H9 (cell line): ENCODE measurements around the gene SRSF2. TPM values are rescaled to one million over a fixed set of nuclear protein-coding genes. Genes with fewer than 3 reads are reported as not detected.

Experiments
- DNase-seq: peaks from one replicate; pipeline ENCODE4 v3.0.0-alpha.2; 2017
- H2AFZ ChIP-seq: one replicate; pipeline ENCODE4 v1.6.1; 2013; ENCODE audit warnings: mild to moderate bottlenecking, low read length, control low read depth, moderate library complexity
- H2AK5ac ChIP-seq: 2 replicates; pipeline ENCODE4 v1.6.1; 2013; ENCODE audit warnings: low read length, control low read depth, mixed read lengths; ENCODE audit not compliant: insufficient read length
- H2BK120ac ChIP-seq: one replicate; pipeline ENCODE4 v1.6.1; 2013; ENCODE audit warnings: low read depth, mild to moderate bottlenecking, low read length, control low read depth, inconsistent platforms; ENCODE audit not compliant: poor library complexity, severe bottlenecking
- H2BK12ac ChIP-seq: 2 replicates; pipeline ENCODE4 v1.6.1; 2013; ENCODE audit warnings: low read length, control low read depth, mixed read lengths, low read depth; ENCODE audit not compliant: insufficient read length
- H2BK15ac ChIP-seq: 2 replicates; pipeline ENCODE4 v1.6.1; 2013; ENCODE audit warnings: low read depth, low read length, control low read depth
- H2BK20ac ChIP-seq: one replicate; pipeline ENCODE4 v1.6.1; 2013; ENCODE audit warnings: low read depth, mild to moderate bottlenecking, low read length, control low read depth, inconsistent platforms; ENCODE audit not compliant: poor library complexity, severe bottlenecking
- H2BK5ac ChIP-seq: 2 replicates; pipeline ENCODE4 v1.6.1; 2013; ENCODE audit warnings: low read length, control low read depth, mixed read lengths; ENCODE audit not compliant: insufficient read length
- H3K14ac ChIP-seq: 2 replicates; pipeline ENCODE4 v1.6.1; 2013; ENCODE audit warnings: low read length, control low read depth; ENCODE audit not compliant: insufficient read depth
- H3K18ac ChIP-seq: 2 replicates; pipeline ENCODE4 v1.6.1; 2013; ENCODE audit warnings: low read depth, mild to moderate bottlenecking, mixed read lengths, low read length, control low read depth; ENCODE audit not compliant: insufficient read length
- H3K23ac ChIP-seq: 2 replicates; pipeline ENCODE4 v1.6.1; 2013; ENCODE audit warnings: low read length, control low read depth, mixed read lengths, low read depth; ENCODE audit not compliant: insufficient read length
- H3K23me2 ChIP-seq: 2 replicates; pipeline ENCODE4 v1.6.1; 2013; ENCODE audit warnings: low read depth, mild to moderate bottlenecking, mixed read lengths, low read length, control low read depth; ENCODE audit not compliant: insufficient read length, poor library complexity, severe bottlenecking
- H3K27ac ChIP-seq: 2 replicates; pipeline ENCODE4 v1.5.1; 2013; ENCODE audit warnings: low read length, control low read depth, mixed read lengths, low read depth; ENCODE audit not compliant: insufficient read length
- H3K27me3 ChIP-seq: 2 replicates; pipeline ENCODE4 v1.6.1; 2013; ENCODE audit warnings: low read length, control low read depth, inconsistent platforms; ENCODE audit not compliant: insufficient read depth
- H3K4ac ChIP-seq: 2 replicates; pipeline ENCODE4 v1.6.1; 2013; ENCODE audit warnings: low read depth, mild to moderate bottlenecking, control low read depth, inconsistent platforms, low read length, moderate library complexity
- H3K4me1 ChIP-seq: 2 replicates; pipeline ENCODE4 v1.6.1; 2013; ENCODE audit warnings: low read length, control low read depth, inconsistent platforms; ENCODE audit not compliant: insufficient read depth
- H3K4me2 ChIP-seq: 2 replicates; pipeline ENCODE4 v1.6.1; 2013; ENCODE audit warnings: low read length, control low read depth, mixed read lengths; ENCODE audit not compliant: insufficient read length, insufficient read depth
- H3K56ac ChIP-seq: 2 replicates; pipeline ENCODE4 v1.6.1; 2013; ENCODE audit warnings: low read depth, mild to moderate bottlenecking, mixed read lengths, low read length, control low read depth; ENCODE audit not compliant: insufficient read length
- H3K79me1 ChIP-seq: 2 replicates; pipeline ENCODE4 v1.6.1; 2013; ENCODE audit warnings: low read depth, mild to moderate bottlenecking, moderate library complexity, low read length, control low read depth, inconsistent platforms; ENCODE audit not compliant: insufficient read depth, poor library complexity, severe bottlenecking
- H3K79me2 ChIP-seq: 2 replicates; pipeline ENCODE4 v1.6.1; 2013; ENCODE audit warnings: low read length, control low read depth, inconsistent platforms; ENCODE audit not compliant: insufficient read depth
- H3K9ac ChIP-seq: 2 replicates; pipeline ENCODE4 v1.6.1; 2013; ENCODE audit warnings: low read length, control low read depth, mixed read lengths; ENCODE audit not compliant: insufficient read length; ENCODE audit errors: extremely low read depth
- H3K9me3 ChIP-seq: one replicate; pipeline ENCODE4 v1.6.1; 2013; ENCODE audit warnings: low read depth, low read length, inconsistent platforms; ENCODE audit not compliant: control insufficient read depth
- H3T11ph ChIP-seq: one replicate; pipeline ENCODE4 v1.6.1; 2013; ENCODE audit warnings: mild to moderate bottlenecking, low read length, control low read depth, inconsistent platforms
- H4K20me1 ChIP-seq: one replicate; pipeline ENCODE4 v1.6.1; 2013; ENCODE audit not compliant: control insufficient read depth, insufficient read length, insufficient read depth
- H4K5ac ChIP-seq: 2 replicates; pipeline ENCODE4 v1.6.1; 2013; ENCODE audit warnings: low read depth, mild to moderate bottlenecking, mixed read lengths, low read length, control low read depth; ENCODE audit not compliant: insufficient read length
- H4K8ac ChIP-seq: replicated peaks from 2 replicates; pipeline ENCODE4 v1.6.1; 2013; ENCODE audit warnings: low read length, control low read depth, mixed read lengths, low read depth; ENCODE audit not compliant: insufficient read length
- H4K91ac ChIP-seq: 2 replicates; pipeline ENCODE4 v1.6.1; 2013; ENCODE audit warnings: low read depth, mild to moderate bottlenecking, moderate library complexity, mixed read lengths, low read length, control low read depth; ENCODE audit not compliant: insufficient read length
- H3K27ac Mint-ChIP-seq, 3 experiments: 2 replicates in 2 of 3; 3 replicates in 1 of 3; pipeline ENCODE4 v1.8.0; 2020 to 2021; ENCODE audit warnings: mixed read lengths in 3 of 3, mild to moderate bottlenecking in 1 of 3, moderate library complexity in 1 of 3
- H3K27me3 Mint-ChIP-seq: 2 replicates; pipeline ENCODE4 v1.8.0; 2021; ENCODE audit warnings: low read depth, mild to moderate bottlenecking, moderate library complexity, mixed read lengths
- H3K36me3 Mint-ChIP-seq, 3 experiments: 2 replicates in 2 of 3; 3 replicates in 1 of 3; pipeline ENCODE4 v1.8.0; 2020 to 2021; ENCODE audit warnings: low read depth in 3 of 3, mixed read lengths in 3 of 3; ENCODE audit not compliant: insufficient read depth in 1 of 3
- H3K4me1 Mint-ChIP-seq, 2 experiments: 2 replicates each; pipeline ENCODE4 v1.8.0; 2020; ENCODE audit warnings: mixed read lengths in 2 of 2
- H3K4me3 Mint-ChIP-seq, 2 experiments: 2 replicates in 1 of 2; 3 replicates in 1 of 2; pipeline ENCODE4 v1.8.0; 2020 to 2021; ENCODE audit warnings: mild to moderate bottlenecking in 2 of 2, mixed read lengths in 2 of 2, moderate library complexity in 1 of 2
- H3K9me3 Mint-ChIP-seq, 2 experiments: 2 replicates in 1 of 2; 3 replicates in 1 of 2; pipeline ENCODE4 v1.8.0; 2020; ENCODE audit warnings: mild to moderate bottlenecking in 2 of 2, mixed read lengths in 2 of 2, moderate library complexity in 1 of 2
- WGBS: extraction: QIAGEN DNeasy Blood & Tissue Kit; methylation state at CpG from one replicate; pipeline ENCODE4 v1.1.7; 2013; ENCODE audit warnings: missing lambda C conversion rate, low lambda C conversion rate, mixed read lengths; ENCODE audit not compliant: insufficient read length; ENCODE audit errors: extremely low coverage; 5-methylcytosine and 5-hydroxymethylcytosine counted together
- total RNA-seq: library from RNA; stranded (reverse); gene quantifications from 2 replicates; pipeline ENCODE4 v1.2.1, GENCODE V29; 2021
- TF ChIP-seq, protein P1 (sequence below): fragments of 200-600 bp; sonication (generic); conservative IDR thresholded peaks from 3 replicates; pipeline ENCODE4 v1.8.0; 2021; ENCODE audit warnings: antibody characterized with exemption, mild to moderate bottlenecking

SRSF2 gene
- total RNA-seq, 1 experiment from 2014 or later, result 578 TPM

DNA sequence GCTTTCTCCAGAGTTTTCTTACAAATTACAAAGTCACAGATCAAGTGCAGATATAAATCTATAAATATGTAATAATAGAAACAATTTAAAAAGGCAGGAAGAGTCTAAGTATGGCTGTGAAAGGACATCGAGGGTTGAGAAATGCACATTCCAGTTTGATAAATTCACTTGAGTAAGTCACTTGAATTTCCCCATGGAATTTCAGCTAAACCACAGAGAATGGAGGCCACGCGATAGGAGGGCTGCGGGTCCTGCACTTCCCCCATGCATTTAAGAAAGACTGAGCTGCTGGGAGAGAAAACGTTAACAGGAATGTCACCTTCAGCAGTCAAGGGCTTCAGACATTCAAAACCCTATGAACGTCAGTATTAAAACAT lies 20.3 kb downstream of the SRSF2 start:
- no peaks in the 10 kb centered on the region for H3K27me3 Mint-ChIP-seq
- H3K9ac ChIP-seq, result no peak overlapping the region
- H4K8ac ChIP-seq, result no peak overlapping the region
- H2BK20ac ChIP-seq, result no peak overlapping the region
- TF ChIP-seq, protein P1, sequence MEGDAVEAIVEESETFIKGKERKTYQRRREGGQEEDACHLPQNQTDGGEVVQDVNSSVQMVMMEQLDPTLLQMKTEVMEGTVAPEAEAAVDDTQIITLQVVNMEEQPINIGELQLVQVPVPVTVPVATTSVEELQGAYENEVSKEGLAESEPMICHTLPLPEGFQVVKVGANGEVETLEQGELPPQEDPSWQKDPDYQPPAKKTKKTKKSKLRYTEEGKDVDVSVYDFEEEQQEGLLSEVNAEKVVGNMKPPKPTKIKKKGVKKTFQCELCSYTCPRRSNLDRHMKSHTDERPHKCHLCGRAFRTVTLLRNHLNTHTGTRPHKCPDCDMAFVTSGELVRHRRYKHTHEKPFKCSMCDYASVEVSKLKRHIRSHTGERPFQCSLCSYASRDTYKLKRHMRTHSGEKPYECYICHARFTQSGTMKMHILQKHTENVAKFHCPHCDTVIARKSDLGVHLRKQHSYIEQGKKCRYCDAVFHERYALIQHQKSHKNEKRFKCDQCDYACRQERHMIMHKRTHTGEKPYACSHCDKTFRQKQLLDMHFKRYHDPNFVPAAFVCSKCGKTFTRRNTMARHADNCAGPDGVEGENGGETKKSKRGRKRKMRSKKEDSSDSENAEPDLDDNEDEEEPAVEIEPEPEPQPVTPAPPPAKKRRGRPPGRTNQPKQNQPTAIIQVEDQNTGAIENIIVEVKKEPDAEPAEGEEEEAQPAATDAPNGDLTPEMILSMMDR, result no peak
- peaks cover 0 to 3% of the 10 kb centered on the region in 2 experiments; a peak in 1 of 4 replicates for H3K4me1 Mint-ChIP-seq
- H3K27ac ChIP-seq, result no peak overlapping the region
- no peak overlapping the region for H3K18ac ChIP-seq
- H3K27me3 ChIP-seq, result no peaks in the 10 kb centered on the region
- H3K23me2 ChIP-seq, result no peaks in the 10 kb centered on the region
- no peak overlapping the region for H3K27ac Mint-ChIP-seq
- no peak overlapping the region for H2BK5ac ChIP-seq
- no peak overlapping the region for H2AK5ac ChIP-seq
- H3K79me1 ChIP-seq, result no peaks in the 10 kb centered on the region
- H4K20me1 ChIP-seq, result no peaks in the 10 kb centered on the region
- no peak overlapping the region for H2BK15ac ChIP-seq
- no peak overlapping the region for H3K4ac ChIP-seq
- no peak overlapping the region for H2BK120ac ChIP-seq
- no peak overlapping the region for H2AFZ ChIP-seq
- H3K23ac ChIP-seq, result no peak overlapping the region
- no peak overlapping the region for H3K56ac ChIP-seq
- H3K4me3 Mint-ChIP-seq, result no peak overlapping the region
- no peaks in the 10 kb centered on the region for H3K4me1 ChIP-seq
- DNase-seq, result no peak
- H2BK12ac ChIP-seq, result no peak overlapping the region
- H3K4me2 ChIP-seq, result no peak overlapping the region
- peaks cover 22 to 62% (median 62%) of the 10 kb centered on the region in 3 experiments; a peak in 6 of 7 replicates for H3K36me3 Mint-ChIP-seq
- H3K9me3 Mint-ChIP-seq, result no peaks in the 10 kb centered on the region
- no peak overlapping the region for H3K14ac ChIP-seq
- H3K79me2 ChIP-seq, result no peaks in the 10 kb centered on the region
- H4K91ac ChIP-seq, result no peak overlapping the region
- H4K5ac ChIP-seq, result no peak overlapping the region
- no CpG with 5 or more reads among the region's 6 CpGs for WGBS
- no peak overlapping the region for H3T11ph ChIP-seq
- H3K9me3 ChIP-seq, result no peaks in the 10 kb centered on the region
